ENCODE results near the gene PLA2G3. TPM values are rescaled to one million over a fixed set of nuclear protein-coding genes. Genes with fewer than 3 reads are reported as not detected.

The PLA2G3 gene
- total and polyA plus RNA-seq, 2 experiments from 2014 or later, result 18.0 to 34.5 TPM

DNA sequence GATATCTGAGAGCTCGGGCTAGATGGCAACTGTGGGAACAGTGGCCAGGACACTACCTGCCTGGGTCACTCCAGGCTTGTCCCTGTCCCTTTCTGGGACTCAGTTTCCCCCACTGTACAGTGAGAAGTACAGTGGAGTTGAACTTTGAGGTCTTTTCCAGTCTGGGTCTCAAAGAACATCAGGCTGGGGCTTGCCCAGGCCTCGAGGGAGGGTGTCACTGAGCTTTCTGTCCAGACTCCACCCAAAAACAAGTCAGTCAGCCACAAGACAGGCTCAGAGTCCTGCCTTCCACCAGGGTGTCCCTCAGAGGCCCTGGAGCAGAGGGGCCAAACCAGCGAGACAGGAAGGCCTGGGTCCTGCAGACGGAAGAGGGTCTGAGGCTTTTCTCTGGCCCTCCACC lies 2.0 kb upstream of the PLA2G3 start:
- Histone ChIP-seq H3K4me1 (ENCODE audit: insufficient read depth) (peaks cover 21% of the 10 kb centered on the region), H3K27me3 (ENCODE audit: insufficient read depth) (no peaks in the 10 kb centered on the region)

More for the DNA sequence above, 2.0 kb upstream of the PLA2G3 start:
- Histone ChIP-seq H3K79me2 (replicated peaks; ENCODE audit: insufficient read depth) (peaks cover 25% of the 10 kb centered on the region), H3K4me2 (no peak overlapping the region), H4K20me1 (replicated peaks; ENCODE audit: insufficient read depth) (peaks cover 6% of the 10 kb centered on the region; the same call in 1 of the 2 replicates), H3K9me2 (ENCODE audit: insufficient read depth) (no peaks in the 10 kb centered on the region), H3F3A (replicated peaks; ENCODE audit: low read depth) (no peaks in the 10 kb centered on the region), H2AFZ (no peak overlapping the region), H3K4me3 (no peak overlapping the region), H3K36me3 (ENCODE audit: insufficient read depth) (no peaks in the 10 kb centered on the region), H3K27ac (ENCODE audit: low read depth) (no peak overlapping the region)
- Mint-ChIP-seq H3K27me3 (ENCODE audit: insufficient read depth, low read depth, poor library complexity) (peaks cover 14% of the 10 kb centered on the region), H3K27ac (no peak overlapping the region), H3K36me3 (ENCODE audit: low read depth) (peaks cover 2% of the 10 kb centered on the region; the same call in 2 of the 3 replicates), H3K9me3 (peaks cover 23% of the 10 kb centered on the region), H3K4me1 (peaks cover 16% of the 10 kb centered on the region), H3K4me3 (no peak overlapping the region)
- TF ChIP-seq ZNF462 (CRISPR knock-in tag; IDR thresholded peaks at IDR 0.05) (no peak), JUNB (IDR thresholded peaks at IDR 0.05; ENCODE audit: unreplicated experiment) (no peak), NANOG (IDR thresholded peaks at IDR 0.05; ENCODE audit: borderline replicate concordance) (no peak), CTCF (conservative IDR thresholded peaks at IDR 0.05; ENCODE audit: low read depth in 2 of 2) (no peak), CREB1 (CRISPR knock-in tag; IDR thresholded peaks at IDR 0.05; ENCODE audit: low read depth) (no peak), ETS1 (IDR thresholded peaks at IDR 0.05) (no peak), ZNF114 (CRISPR knock-in tag; IDR thresholded peaks at IDR 0.05) (no peak), EZH2phosphoT487 (IDR thresholded peaks at IDR 0.05; ENCODE audit: unreplicated experiment) (no peak), EZH2 (IDR thresholded peaks at IDR 0.05; ENCODE audit: low read depth, unreplicated experiment) (no peak), POLR2AphosphoS5 (IDR thresholded peaks at IDR 0.05; ENCODE audit: low read depth) (no peak), STAT1 (IDR thresholded peaks at IDR 0.05; ENCODE audit: unreplicated experiment) (no peak), ZNF331 (CRISPR knock-in tag; IDR thresholded peaks at IDR 0.05; ENCODE audit: low read depth) (no peak)
- TF ChIP-seq, protein P1, sequence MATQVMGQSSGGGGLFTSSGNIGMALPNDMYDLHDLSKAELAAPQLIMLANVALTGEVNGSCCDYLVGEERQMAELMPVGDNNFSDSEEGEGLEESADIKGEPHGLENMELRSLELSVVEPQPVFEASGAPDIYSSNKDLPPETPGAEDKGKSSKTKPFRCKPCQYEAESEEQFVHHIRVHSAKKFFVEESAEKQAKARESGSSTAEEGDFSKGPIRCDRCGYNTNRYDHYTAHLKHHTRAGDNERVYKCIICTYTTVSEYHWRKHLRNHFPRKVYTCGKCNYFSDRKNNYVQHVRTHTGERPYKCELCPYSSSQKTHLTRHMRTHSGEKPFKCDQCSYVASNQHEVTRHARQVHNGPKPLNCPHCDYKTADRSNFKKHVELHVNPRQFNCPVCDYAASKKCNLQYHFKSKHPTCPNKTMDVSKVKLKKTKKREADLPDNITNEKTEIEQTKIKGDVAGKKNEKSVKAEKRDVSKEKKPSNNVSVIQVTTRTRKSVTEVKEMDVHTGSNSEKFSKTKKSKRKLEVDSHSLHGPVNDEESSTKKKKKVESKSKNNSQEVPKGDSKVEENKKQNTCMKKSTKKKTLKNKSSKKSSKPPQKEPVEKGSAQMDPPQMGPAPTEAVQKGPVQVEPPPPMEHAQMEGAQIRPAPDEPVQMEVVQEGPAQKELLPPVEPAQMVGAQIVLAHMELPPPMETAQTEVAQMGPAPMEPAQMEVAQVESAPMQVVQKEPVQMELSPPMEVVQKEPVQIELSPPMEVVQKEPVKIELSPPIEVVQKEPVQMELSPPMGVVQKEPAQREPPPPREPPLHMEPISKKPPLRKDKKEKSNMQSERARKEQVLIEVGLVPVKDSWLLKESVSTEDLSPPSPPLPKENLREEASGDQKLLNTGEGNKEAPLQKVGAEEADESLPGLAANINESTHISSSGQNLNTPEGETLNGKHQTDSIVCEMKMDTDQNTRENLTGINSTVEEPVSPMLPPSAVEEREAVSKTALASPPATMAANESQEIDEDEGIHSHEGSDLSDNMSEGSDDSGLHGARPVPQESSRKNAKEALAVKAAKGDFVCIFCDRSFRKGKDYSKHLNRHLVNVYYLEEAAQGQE (IDR thresholded peaks at IDR 0.05; ENCODE audit: unreplicated experiment), result no peak
- DNase-seq (ENCODE audit: low spot score) (no peak), ATAC-seq (no peak)

Measured in GM23338 (cell line).